ENCODE results near the gene PLB1.
"Not testable (repeated sequence)": the region's sequence is repeated elsewhere in the genome, so short reads cannot be mapped to it uniquely, and the experiment has no call there.

The PLB1 gene

DNA sequence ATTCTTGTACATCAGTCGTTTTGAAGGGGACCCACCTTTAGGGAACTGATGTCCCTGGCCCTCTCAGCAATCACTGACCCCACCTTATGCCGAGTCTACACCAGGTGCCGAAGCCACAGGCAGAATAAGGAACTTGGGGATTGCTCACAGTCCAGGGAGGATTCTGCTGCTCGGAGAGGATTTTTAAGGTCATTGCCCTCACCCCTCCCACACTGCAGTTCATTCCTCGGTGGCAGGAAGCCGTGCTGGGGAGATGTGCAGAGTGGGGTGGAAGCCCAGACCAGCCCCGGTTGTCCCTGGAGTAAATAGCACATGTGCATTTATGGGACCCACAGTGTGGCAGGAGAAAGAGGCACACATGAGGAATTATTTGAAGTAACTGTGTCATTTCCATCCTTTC is 50.4 kb downstream of the PLB1 start:
- no peak for DNase-seq (ENCODE audit: low read depth)
- no peak overlapping the region for H3K4me3 ChIP-seq (ENCODE audit: low read depth, low read length)
- TF ChIP-seq, protein P1, sequence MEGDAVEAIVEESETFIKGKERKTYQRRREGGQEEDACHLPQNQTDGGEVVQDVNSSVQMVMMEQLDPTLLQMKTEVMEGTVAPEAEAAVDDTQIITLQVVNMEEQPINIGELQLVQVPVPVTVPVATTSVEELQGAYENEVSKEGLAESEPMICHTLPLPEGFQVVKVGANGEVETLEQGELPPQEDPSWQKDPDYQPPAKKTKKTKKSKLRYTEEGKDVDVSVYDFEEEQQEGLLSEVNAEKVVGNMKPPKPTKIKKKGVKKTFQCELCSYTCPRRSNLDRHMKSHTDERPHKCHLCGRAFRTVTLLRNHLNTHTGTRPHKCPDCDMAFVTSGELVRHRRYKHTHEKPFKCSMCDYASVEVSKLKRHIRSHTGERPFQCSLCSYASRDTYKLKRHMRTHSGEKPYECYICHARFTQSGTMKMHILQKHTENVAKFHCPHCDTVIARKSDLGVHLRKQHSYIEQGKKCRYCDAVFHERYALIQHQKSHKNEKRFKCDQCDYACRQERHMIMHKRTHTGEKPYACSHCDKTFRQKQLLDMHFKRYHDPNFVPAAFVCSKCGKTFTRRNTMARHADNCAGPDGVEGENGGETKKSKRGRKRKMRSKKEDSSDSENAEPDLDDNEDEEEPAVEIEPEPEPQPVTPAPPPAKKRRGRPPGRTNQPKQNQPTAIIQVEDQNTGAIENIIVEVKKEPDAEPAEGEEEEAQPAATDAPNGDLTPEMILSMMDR (IDR thresholded peaks at IDR 0.05; ENCODE audit: control insufficient read depth, extremely low read depth, insufficient read depth) = no peak

DNA sequence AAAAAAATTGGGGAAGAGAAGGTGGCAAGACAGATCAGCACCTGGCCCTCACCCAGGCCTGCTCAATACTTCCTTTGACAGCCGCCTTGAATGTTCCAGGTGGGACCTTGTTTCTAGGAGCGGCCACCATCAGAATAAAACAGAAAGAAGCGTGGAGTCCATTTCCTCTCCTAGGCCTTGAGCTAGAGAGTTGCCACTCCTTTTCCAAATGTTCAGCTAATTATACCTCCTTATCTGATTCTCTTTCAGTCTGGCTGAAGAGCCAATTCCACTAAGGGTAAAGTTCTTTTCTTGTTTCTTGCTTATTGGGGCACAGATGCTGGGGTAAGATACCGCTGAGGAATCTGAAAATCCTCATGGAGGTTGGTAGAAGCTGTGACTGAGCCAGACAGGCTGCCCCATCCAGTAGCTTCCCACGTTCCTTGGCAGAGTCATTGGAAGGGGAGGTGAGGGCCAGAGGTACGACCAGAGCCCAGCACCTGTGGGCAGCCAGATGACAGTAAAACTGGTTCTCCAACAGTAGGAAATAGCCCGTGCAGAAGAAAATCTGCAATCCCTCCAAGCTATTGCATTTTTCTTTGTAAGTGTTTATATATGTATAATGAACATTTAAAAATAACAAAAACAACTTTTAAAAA is 51.5 kb downstream of the PLB1 start:
- H3K4me3 ChIP-seq (ENCODE audit: low read depth, low read length) = no peak overlapping the region
- no peak for DNase-seq (ENCODE audit: low read depth)
- TF ChIP-seq, protein P1 (IDR thresholded peaks at IDR 0.05; ENCODE audit: control insufficient read depth, extremely low read depth, insufficient read depth) = no peak

DNA sequence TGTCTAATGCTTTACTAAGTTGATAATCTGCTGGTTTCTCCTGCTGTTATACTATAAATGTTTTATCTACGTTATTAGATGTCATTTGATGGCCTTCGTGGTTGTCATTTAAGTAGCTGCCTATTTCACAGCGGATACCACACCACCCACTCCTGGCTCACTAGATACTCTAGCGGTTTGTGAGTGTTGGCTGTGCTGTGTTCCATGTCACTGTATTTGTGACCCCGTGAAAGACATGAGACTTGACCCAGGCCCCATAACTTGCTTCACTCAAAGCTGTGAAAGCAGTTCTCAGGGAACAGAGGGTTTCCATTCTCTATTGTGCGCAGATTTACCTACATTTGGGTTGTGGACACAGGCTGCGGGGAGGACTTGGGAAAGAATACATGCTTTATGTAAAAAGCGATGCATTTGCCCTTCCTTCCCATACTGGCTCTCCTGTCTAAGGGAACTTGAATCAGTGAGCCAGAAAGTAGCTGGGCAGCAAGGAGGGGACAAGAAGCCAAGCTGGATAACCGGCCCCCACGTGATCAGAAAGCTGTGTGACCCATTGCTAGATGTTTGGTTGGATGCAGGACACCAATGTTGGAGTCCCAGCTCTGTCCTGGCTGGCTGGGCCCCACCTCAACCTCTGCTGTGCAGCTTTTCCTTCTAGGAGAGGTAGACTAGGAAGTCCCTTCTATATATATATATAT is 52.2 kb downstream of the PLB1 start:
- TF ChIP-seq, protein P1 (IDR thresholded peaks at IDR 0.05; ENCODE audit: control insufficient read depth, extremely low read depth, insufficient read depth) = no peak
- H3K4me3 ChIP-seq (ENCODE audit: low read depth, low read length) = no peak overlapping the region
- DNase-seq (ENCODE audit: low read depth) = no peak

DNA sequence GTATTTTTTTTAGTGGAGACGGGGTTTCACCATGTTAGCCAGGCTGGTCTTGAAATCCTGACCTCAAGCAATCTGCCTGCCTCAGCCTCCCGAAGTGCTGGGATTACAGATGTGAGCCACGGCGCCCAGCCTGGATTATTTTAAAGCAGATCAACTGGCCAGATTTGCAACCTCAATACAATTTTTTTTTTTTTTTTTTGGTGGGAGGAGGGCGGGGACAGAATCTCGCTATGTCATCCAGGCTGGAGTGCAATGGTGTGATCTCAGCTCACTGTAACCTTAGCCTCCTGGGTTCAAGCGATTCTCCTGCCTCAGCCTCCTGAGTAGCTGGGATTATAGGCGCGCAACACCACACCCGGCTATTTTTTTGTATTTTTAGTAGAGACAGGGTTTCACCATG is 54.5 kb downstream of the PLB1 start:
- DNase-seq (ENCODE audit: low read depth); H3K4me3 ChIP-seq (ENCODE audit: low read depth, low read length): not testable (repeated sequence)

DNA sequence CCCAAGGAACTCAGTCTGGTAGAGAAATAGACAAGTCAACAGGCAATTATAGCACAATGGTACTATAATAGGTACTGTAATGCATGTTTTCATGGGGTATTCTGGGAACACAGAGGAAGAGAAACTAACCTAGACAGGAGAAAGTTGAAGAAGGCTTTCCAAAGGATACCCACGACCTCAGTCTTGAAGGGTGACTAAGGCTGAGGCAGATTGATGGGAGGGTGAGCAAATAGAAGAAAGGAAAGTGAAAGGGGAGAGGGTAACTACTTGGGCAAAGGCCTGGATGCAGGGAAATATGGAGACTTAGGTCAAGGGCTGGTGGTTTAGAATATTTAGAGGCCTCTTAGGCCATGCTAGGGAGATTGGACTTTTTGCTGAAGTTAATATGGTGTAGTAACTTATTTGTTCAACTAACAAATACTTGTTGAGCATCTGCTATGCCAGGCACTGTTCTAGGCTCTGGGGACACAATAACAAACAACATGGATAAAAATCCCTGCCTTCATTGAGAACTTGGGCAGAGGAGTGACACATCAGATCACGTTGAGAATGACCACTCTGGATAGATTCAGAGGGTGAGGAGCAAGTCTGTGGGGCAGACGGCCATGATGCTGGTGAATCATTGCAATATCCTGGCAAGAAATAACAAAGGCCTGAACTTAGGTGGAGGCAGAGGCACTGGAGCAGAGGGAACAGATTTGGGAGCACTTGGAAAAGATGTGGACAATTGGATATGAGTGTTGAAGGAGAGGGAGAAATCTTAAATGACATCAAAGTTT is 56.4 kb downstream of the PLB1 start:
- TF ChIP-seq, protein P1 (IDR thresholded peaks at IDR 0.05; ENCODE audit: control insufficient read depth, extremely low read depth, insufficient read depth) = no peak

DNA sequence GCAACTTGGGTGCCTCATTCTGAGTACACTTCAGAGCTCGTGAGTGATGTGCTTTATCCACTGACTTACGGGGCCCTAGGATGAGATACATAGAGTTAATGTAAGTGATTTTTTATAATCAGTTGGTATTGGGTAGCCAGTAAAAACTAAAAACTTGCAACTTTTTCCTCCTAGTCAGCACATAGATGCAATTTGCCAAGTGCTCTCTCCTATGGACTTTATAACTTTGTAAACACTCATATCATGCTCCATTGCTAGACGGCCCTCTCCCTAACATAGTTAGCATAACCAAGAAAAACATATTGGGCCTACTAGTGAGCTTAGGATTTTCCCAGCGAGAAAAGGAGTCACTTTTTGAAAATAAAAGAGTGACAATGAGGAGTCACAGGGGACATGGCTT is 60.4 kb downstream of the PLB1 start:
- no peak for DNase-seq (ENCODE audit: low read depth)
- TF ChIP-seq, protein P1 (IDR thresholded peaks at IDR 0.05; ENCODE audit: control insufficient read depth, extremely low read depth, insufficient read depth) = no peak

More for the DNA sequence above, 56.4 kb downstream of the PLB1 start:
- no peak for DNase-seq (ENCODE audit: low read depth)
- H3K4me3 ChIP-seq (ENCODE audit: low read depth, low read length) = no peak overlapping the region

DNA sequence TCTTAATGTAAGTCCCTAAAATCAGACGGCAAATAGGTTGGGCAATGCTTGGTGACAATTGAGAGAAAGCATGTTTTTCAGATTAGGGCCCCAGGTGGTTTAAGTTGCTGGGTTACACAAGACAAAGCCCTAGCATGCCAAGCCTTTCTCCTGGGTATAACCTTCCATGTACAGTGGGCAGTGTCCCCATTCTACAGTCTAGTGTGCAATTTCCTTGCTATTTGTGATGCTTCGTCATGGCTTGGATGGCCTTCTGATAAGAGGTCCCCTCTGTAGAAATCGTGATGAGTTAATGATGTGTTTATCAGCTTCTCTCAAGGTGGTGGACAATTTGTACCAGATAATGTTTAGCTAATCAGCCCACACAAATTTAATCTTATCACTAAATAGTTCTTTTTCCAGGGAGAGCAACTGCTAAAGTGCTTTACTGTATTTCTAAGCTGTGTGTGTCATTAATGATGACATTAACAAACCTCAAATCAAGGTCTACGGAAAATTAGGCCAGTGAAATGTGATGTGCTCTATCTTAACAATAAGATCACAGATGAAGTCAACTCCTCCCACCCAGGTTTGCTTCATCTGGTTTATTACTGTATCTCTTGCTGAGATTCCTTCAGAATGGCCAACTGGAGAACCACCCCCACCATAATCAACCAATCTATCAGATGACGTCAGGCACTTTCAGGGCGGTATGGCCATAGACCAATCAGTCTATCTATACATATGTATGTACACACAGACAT is 61.7 kb downstream of the PLB1 start:
- no peak for DNase-seq (ENCODE audit: low read depth)
- no peak overlapping the region for H3K4me3 ChIP-seq (ENCODE audit: low read depth, low read length)
- TF ChIP-seq, protein P1 (IDR thresholded peaks at IDR 0.05; ENCODE audit: control insufficient read depth, extremely low read depth, insufficient read depth) = no peak

More for the DNA sequence above, 60.4 kb downstream of the PLB1 start:
- H3K4me3 ChIP-seq (ENCODE audit: low read depth, low read length) = no peak overlapping the region

All from LNCaP clone FGC (cell line).